A172 (cell line): ENCODE measurements around the gene SEMA3D. TPM values are rescaled to one million over a fixed set of nuclear protein-coding genes. Genes with fewer than 3 reads are reported as not detected.

Source experiments
- DNase-seq: peaks from one replicate; pipeline ENCODE4 v3.0.0-alpha.2; 2015; ENCODE audit warnings: low spot score
- total RNA-seq: library from RNA; depleted of rRNA; stranded (reverse); fragments of >200 nt; shearing (Covaris generic); gene quantifications from 2 replicates; pipeline ENCODE4 v1.2.3, GENCODE V29; 2014

SEMA3D gene
- total RNA-seq, 1 experiment from 2014 or later, result 3.4 TPM

DNA sequence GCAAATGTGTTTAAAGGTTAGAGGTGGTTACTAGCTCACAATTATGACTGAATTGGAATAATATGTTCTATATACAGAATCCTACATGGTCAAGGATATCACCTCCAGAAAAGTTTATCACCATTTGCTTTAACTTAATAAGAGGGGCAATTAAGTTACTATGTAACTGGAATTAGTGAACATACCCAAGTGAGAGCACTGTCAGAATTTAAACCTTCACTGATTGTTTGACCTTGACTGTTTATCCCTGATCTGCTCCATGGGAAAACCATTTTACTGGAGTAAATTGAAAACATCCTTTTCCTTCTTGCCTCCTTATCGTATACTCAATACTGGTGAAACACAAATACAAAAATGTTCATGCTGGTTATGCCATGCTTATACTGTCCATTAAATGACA is 107.4 kb downstream of the SEMA3D start:
- DNase-seq, result no peak

GRCh38 chr7:85078181-85078580 is 108.7 kb downstream of the SEMA3D start:
- no peak for DNase-seq

GRCh38 chr7:85075864-85076263 is 111.0 kb downstream of the SEMA3D start:
- no peak for DNase-seq

DNA sequence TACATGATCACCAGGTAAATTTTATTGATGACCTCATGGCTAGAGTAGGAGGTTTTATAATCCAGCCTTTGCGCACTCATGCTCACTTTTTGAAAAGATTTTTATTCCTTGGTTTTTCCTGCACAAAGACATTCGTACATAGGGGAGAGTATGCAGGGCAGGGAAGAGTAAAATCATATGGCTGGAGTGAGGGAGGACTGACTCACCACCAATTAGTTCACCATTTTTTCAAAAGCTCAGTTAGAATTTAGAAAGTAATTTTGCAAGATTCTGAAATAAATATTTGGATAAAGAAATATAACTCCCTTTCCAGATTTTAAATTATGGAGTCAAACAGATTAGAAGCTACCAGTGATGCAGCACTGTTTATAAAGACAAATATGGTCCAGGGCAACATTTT is 111.9 kb downstream of the SEMA3D start:
- no peak for DNase-seq

DNA sequence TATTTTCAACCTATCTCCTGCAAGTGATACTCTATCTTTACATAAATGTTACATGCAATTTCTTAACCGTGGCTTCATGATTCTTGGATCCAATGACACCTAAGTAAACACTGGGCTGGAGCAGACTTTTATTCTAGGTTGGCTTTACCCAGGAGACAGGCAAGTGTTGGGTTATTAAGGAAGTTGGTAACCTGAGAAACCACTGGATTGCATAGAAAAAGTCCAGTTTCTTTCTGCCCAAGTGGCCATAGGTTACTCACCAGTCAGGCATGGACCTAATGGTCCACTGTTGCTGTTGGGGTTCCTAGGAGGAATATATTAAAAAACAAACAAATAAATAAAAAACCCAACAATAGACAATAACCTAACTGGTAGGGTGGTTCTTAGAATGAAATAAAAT is 112.8 kb downstream of the SEMA3D start:
- DNase-seq, result no peak

DNA sequence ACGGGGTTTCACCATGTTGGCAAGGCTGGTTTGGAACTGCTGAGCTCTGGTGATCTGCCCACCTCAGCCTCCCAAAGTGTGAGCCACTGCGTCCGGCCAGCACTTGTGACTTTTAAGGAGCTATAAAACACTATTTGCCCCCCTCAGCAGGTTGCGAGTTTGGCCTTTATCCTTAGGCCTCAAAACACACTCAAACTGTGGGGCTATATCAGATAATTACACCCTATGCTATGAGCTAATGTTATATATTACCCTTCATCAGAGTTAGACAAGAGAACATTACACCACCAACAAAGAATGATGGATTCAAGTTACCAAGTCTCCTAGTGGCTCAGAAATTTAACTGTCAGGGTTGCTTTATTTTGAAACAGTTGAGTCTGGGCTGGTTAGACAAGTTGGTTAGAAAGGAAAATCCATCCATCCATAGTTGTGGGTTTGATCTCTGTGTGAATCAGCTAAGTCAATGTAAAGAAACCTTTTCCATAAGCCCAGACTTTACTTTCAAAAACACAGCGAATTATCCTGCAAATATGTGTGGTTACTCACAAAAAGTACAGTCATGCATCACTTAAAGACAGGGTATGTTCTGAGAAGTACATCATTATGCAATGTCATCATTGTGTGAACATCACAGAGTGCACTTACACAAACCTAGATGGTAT is 115.8 kb downstream of the SEMA3D start:
- no peak for DNase-seq

DNA sequence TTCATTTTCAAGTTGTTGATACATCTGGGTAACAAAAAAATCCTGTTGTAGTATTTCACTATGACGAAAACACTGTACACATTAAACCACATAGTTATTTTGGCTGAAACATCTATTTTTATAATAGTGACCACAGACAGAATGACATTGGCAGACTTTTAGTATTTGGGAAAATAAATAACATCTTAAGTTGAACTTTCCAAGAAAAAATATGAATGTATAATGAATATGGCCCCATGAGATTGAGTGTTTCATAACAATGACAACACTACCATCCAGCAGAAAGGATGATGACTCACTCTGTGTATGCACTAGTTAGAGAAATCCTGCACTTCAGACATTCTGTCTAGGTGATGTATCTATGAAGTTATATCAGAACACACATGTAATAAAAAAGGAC is 118.1 kb downstream of the SEMA3D start:
- DNase-seq, result peak; percentile 16

GRCh38 chr7:85067371-85067770 is 119.5 kb downstream of the SEMA3D start:
- no peak for DNase-seq

DNA sequence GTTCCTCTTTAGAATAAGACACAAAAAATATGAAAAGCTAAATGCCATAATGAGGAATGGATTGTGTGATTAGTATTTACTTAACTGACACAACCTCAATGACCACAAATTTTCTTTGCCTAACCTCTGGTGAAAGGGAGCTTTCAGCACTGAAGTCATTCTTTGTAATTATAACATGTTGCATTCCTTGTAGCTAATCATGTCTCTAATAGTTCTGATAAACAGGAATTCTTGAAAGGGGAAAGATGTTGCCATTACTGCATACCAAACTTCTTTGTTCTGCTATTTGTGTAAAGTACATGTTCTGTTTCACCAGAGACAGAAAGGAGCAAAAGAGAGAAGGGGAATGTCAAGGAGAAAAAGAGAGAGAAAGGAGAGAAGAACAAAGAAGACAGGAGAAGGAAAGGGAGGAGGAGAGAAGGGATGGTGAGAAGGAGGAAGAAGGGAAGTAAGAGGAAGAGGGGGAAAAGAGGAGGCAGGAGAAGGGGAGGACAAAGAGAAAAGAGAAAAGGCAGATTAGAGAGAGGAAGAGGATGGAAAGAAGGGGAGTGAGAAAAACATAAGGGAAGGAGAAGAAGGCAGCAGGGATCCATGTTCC is 120.9 kb downstream of the SEMA3D start:
- DNase-seq, result no peak

GRCh38 chr7:85065306-85065705 is 121.5 kb downstream of the SEMA3D start:
- no peak for DNase-seq

- no peak for DNase-seq
Measured at GRCh38 chr7:85062651-85063050, 124.2 kb downstream of the SEMA3D start.

- no peak for DNase-seq
Measured at GRCh38 chr7:85061456-85061855, 125.4 kb downstream of the SEMA3D start.

DNA sequence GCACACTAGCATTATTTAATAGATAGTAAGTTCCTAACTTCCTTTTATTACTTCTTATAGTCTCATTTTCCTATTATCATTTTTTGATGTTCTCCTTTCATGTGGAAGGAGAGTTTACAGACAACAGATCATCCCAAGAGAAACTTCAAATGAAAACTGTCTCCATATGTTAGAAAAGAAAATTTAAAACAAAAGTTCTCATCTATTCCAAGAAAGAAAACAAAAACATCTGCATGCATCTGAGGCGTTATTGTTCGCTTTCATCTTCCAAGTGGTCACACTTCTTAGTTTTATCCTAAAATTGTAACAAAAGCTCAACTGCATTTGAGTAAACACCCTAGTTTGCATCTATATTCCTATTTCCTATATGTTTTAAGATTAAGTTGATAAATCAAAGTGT is 126.2 kb downstream of the SEMA3D start:
- no peak for DNase-seq

- DNase-seq, result no peak
Measured at GRCh38 chr7:85055906-85056305, 130.9 kb downstream of the SEMA3D start.

- DNase-seq, result no peak
Measured at GRCh38 chr7:85055196-85055595, 131.7 kb downstream of the SEMA3D start.

GRCh38 chr7:85054306-85054705 is 132.6 kb downstream of the SEMA3D start:
- DNase-seq, result no peak

DNA sequence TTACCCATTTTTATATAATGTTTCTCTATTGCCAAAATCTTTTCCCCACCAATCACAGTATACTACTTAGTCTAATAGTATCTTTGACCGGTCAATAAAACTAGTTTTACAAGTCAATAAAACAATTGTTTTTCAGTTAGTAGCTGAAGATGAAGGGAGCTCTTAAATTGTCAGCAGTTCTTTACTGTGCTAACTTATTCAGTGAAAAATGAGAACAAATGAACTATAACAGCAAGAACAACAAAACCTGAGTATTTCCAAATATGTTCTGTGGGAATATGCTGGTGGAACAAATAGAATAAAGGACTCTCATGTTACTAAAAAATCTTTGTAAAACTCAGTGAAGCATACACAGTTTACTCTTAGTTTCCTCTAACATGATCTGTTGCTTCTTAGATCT is 134.0 kb downstream of the SEMA3D start:
- DNase-seq, result no peak

GRCh38 chr7:85052056-85052737 is 134.7 kb downstream of the SEMA3D start:
- no peak for DNase-seq

DNA sequence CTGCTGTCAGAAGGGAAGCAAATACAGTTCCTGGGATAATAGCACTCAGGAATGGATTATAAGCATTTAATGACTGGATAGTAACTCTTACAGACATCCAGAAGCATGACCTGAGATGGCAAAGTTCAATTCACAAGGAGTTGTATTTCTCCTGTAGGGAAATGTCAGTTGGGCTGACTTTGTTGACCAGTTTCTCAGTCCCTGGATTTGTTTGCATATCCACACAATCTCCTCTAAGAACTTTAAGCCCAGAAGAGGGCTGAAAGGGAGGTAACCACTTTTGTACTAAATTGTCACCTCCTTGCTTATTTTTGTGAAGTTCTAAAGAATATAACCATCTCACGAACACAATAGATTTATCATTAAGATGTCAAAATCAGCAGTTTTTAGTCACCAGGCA is 140.3 kb downstream of the SEMA3D start:
- DNase-seq, result no peak

DNA sequence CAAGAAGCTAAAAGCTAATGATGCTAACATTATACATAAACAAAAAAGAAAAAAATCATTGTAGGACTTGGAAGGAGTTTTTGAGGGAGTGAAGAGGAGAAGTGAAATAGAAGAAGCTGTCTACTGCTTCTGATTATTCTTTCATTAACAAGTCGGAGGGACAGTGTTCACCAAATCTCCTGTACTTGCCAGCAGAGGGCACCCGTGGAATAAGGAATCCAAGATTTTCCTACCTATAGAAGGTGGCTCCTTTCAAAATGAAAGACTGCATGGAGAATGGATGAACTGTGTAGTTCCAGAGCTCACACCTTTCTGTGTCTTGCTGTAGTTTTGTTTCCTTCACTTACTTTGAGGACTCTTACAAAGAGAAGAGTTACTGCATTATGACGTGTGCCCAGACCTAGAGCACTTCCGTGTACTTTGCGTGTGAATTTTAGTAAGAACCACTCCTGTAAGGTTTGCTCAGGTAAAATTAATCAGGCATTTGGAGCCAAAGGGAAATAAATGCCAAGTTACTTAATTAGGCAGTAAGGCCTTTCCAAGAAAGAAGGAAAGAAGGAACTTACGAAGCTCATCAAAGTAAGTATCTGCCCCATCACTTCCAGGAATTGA is 145.1 kb downstream of the SEMA3D start:
- DNase-seq, result peak; percentile 77

GRCh38 chr7:85039196-85039923 is 147.5 kb downstream of the SEMA3D start:
- no peak for DNase-seq

DNA sequence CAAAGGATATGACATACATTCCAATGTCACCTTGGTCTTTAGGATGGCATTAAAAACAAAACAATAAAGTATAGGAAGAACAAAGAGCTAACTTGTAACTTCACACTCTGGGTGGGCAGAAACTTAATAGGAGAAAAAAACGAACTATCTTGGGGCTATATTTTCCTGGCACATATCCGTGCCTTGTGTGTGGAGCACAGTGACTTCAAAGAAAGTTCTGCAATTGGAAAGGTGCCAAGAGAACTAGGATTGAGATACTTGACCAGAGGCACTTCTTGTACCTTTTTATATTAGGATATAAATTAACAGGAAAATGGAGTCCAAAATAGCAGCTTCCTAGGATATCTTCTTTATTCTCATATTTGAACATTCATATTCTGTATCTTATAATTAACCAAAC is 148.4 kb downstream of the SEMA3D start:
- DNase-seq, result no peak
